Sigmoid colon (tissue), 7 donors: Measurements from ENCODE around the gene GALM. TPM values are rescaled to one million over a fixed set of nuclear protein-coding genes. Genes with fewer than 3 reads are reported as not detected.
"Not testable (repeated sequence)": the region's sequence is repeated elsewhere in the genome, so short reads cannot be mapped to it uniquely, and the experiment has no call there.

Source experiments
- DNase-seq: peaks from one replicate; pipeline ENCODE4 v3.0.0-alpha.2; 2019
- H3K27ac ChIP-seq, 4 donors: fragments of 200-600 bp; sonication (generic); one replicate each; pipeline ENCODE4 v1.5.1; 2016 to 2019; ENCODE audit warnings: mild to moderate bottlenecking in 1 of 4
- H3K27me3 ChIP-seq, 3 donors: fragments of 200-600 bp; sonication (generic); one replicate each; pipeline ENCODE4 v1.5.1; 2019; ENCODE audit warnings: mild to moderate bottlenecking in 1 of 3
- H3K36me3 ChIP-seq, 4 donors: fragments of 200-600 bp; sonication (generic); one replicate each; pipeline ENCODE4 v1.5.1; 2016 to 2019
- H3K4me1 ChIP-seq, 4 donors: fragments of 200-600 bp; sonication (generic); one replicate each; pipeline ENCODE4 v1.5.1; 2017 to 2019
- H3K4me3 ChIP-seq, 4 donors: fragments of 200-600 bp; sonication (generic); one replicate each; pipeline ENCODE4 v1.5.1; 2017 to 2019; ENCODE audit warnings: mild to moderate bottlenecking in 2 of 4, moderate library complexity in 1 of 4
- H3K9me3 ChIP-seq, 4 donors: fragments of 200-600 bp in 3 of 4; sonication (generic) in 3 of 4; one replicate each; pipeline versions ENCODE4 v1.5.1 to v1.6.1; 2013 to 2019
- EP300 ChIP-seq, 4 donors: sonication (generic); formaldehyde crosslinking; IDR thresholded peaks; one replicate each; pipeline ENCODE4 v1.6.1; 2017; ENCODE audit warnings: antibody characterized with exemption in 4 of 4
- POLR2A ChIP-seq, 2 donors: fragments of 450-650 bp; IDR thresholded peaks; one replicate each; pipeline ENCODE4 v1.6.1; 2016; ENCODE audit warnings: antibody characterized with exemption in 2 of 2, mild to moderate bottlenecking in 2 of 2, moderate library complexity in 2 of 2
- POLR2AphosphoS5 ChIP-seq, 4 donors: sonication (generic); formaldehyde crosslinking; IDR thresholded peaks; one replicate each; pipeline ENCODE4 v1.6.1; 2017; ENCODE audit warnings: antibody characterized with exemption in 4 of 4
- WGBS, 2 donors: extraction: QIAGEN DNeasy Blood & Tissue Kit; methylation state at CpG; one replicate each; pipeline ENCODE4 v1.1.7; 2013; 5-methylcytosine and 5-hydroxymethylcytosine counted together
- intact Hi-C: fragments of 100-400 bp; cut with DNase I; formaldehyde crosslinking; loops from one replicate; pipeline ENCODE4 v1.15.1; 2023
- polyA plus RNA-seq, 3 donors: library from polyadenylated mRNA; stranded (reverse); fragments of 200-250 nt; gene quantifications; one replicate each; pipeline ENCODE4 v1.2.3, GENCODE V29; 2013
- total RNA-seq, 4 donors: library from RNA; depleted of rRNA; stranded (reverse); fragments of >200 nt; gene quantifications; one replicate each; pipeline ENCODE4 v1.1.0, GENCODE V29; 2016
- TF ChIP-seq, protein P1 (sequence below), 4 experiments: fragments of 450-650 bp in 3 of 4; fragments of 200-600 bp in 1 of 4; IDR thresholded peaks; one replicate each; pipeline ENCODE4 v1.5.1; 2016 to 2019; ENCODE audit warnings: antibody characterized with exemption in 4 of 4, mild to moderate bottlenecking in 3 of 4, moderate library complexity in 2 of 4
- donor health status: healthy with polysubstance abuse.
- donor health status: Bipolar disorder and iron deficiency.
- donor health status: healthy.

GALM gene
- total and polyA plus RNA-seq, 7 donors: 9.5 to 45.1 (median 35.2) TPM

DNA sequence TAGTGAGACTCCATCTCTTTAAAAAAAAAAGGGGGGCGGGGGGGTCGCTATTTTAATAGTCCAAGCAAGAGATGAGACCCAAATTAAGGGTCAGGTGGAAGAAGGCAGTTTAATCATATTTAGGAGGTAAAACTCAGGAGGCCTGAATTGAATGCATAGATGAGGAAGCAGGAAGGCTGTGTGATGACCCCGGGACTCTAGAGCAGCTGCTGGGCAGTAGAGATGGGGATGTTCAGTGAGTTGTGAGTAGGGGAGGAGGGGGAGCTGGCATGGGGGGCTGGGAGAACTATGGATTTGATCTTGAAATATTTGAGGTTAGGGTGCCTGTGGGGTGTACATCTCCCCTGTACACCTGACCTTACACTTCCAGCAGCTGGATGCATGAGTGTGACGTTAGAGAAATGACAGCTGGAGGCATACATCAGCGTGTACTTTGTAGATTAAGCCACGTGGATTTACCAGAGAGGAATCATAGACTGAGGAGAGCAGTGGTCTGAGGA, 41.0 kb downstream of the GALM start:
- no peaks in the 10 kb centered on the region for H3K9me3 ChIP-seq
- H3K27ac ChIP-seq: no peak overlapping the region
- intact Hi-C loops: no loop called here
- H3K36me3 ChIP-seq: peaks cover 0 to 9% (median 0%) of the 10 kb centered on the region in 4 donors
- peaks cover 0 to 14% (median 4%) of the 10 kb centered on the region in 4 donors for H3K4me1 ChIP-seq
- H3K4me3 ChIP-seq: no peak overlapping the region
- no peak for TF ChIP-seq POLR2AphosphoS5 (IDR thresholded peaks at IDR 0.05)
- TF ChIP-seq, protein P1, sequence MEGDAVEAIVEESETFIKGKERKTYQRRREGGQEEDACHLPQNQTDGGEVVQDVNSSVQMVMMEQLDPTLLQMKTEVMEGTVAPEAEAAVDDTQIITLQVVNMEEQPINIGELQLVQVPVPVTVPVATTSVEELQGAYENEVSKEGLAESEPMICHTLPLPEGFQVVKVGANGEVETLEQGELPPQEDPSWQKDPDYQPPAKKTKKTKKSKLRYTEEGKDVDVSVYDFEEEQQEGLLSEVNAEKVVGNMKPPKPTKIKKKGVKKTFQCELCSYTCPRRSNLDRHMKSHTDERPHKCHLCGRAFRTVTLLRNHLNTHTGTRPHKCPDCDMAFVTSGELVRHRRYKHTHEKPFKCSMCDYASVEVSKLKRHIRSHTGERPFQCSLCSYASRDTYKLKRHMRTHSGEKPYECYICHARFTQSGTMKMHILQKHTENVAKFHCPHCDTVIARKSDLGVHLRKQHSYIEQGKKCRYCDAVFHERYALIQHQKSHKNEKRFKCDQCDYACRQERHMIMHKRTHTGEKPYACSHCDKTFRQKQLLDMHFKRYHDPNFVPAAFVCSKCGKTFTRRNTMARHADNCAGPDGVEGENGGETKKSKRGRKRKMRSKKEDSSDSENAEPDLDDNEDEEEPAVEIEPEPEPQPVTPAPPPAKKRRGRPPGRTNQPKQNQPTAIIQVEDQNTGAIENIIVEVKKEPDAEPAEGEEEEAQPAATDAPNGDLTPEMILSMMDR (IDR thresholded peaks at IDR 0.05): no peak
- no peak for TF ChIP-seq POLR2A (IDR thresholded peaks at IDR 0.05)
- TF ChIP-seq EP300 (IDR thresholded peaks at IDR 0.05): no peak
- DNase-seq: no peak
- 86 to 91% methylated on average over 6 of the region's 6 CpGs for WGBS, 2 donors
- H3K27me3 ChIP-seq: no peaks in the 10 kb centered on the region

DNA sequence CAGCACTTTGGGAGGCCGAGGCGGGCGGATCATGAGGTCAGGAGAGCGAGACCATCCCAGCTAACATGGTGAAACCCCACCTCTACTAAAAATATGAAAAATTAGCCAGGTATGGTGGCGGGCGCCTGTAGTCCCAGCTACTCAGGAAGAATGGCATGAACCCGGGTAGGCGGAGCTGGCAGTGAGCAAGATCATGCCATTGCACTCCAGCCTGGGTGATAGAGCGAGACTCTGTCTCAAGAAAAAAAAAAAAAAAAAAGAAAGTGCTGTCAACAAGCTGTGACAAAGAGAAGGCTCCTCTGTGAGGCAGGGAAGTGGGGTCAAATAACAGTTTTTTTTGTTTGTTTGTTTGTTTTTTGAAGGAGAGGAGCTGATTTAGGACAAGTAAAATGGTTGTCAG, 42.6 kb downstream of the GALM start:
- H3K27me3 ChIP-seq, H3K4me3 ChIP-seq, H3K27ac ChIP-seq, intact Hi-C loops, DNase-seq, H3K9me3 ChIP-seq, H3K36me3 ChIP-seq: not testable (repeated sequence)
- 90 to 95% methylated on average over 9 of the region's 9 CpGs for WGBS, 2 donors
- peaks cover 0 to 10% (median 4%) of the 10 kb centered on the region in 4 donors for H3K4me1 ChIP-seq

DNA sequence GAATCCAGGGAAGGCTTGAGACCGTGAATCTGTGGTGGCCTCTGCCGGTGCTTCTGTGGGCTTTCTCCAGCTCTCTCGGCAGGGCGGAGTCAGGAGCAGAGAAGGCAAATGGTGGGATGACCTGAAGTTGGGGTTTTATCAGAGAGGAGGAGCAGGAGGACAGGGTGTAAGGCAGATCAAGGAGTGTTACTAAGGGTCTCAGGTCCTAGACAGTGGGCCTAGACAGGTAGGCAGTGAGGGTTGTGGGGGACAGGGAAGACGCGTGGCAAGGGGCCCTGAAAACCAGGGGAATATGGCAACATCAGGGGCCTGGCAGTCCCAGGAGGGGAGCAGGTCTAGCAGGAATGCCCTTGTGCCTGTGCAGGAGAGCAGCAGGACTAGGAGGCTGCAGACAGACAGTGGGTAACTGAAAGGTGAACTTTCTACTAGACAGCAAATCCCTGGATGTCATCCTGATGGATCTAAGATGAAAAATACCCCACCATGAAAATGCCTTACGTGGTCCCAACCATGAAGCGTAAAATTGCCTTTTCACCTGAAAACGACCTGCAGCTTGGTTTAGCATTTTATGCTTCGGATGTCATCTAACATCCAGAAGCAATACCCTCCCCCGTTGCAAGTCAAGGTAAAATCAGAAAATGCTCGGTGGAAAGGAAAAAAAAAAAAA, 43.1 kb downstream of the GALM start:
- no peak overlapping the region for H3K27ac ChIP-seq
- TF ChIP-seq POLR2AphosphoS5 (IDR thresholded peaks at IDR 0.05): no peak
- no peak for TF ChIP-seq EP300 (IDR thresholded peaks at IDR 0.05)
- TF ChIP-seq, protein P1 (IDR thresholded peaks at IDR 0.05): no peak
- TF ChIP-seq POLR2A (IDR thresholded peaks at IDR 0.05): no peak

GRCh38 chr2:38709567-38710194, 43.8 kb downstream of the GALM start:
- Histone ChIP-seq H3K36me3 (peaks cover 0 to 9% (median 0%) of the 10 kb centered on the region in 4 donors), H3K27me3 (no peaks in the 10 kb centered on the region), H3K4me1 (peaks cover 0 to 8% (median 2%) of the 10 kb centered on the region in 4 donors), H3K27ac (no peak overlapping the region), H3K9me3 (no peaks in the 10 kb centered on the region), H3K4me3 (no peak overlapping the region)
- TF ChIP-seq EP300 (IDR thresholded peaks at IDR 0.05): no peak
- no peak for TF ChIP-seq POLR2A (IDR thresholded peaks at IDR 0.05)
- TF ChIP-seq POLR2AphosphoS5 (IDR thresholded peaks at IDR 0.05): no peak
- TF ChIP-seq, protein P1 (IDR thresholded peaks at IDR 0.05): no peak
- intact Hi-C loops: no loop called here
- no peak for DNase-seq
- 63 to 77% methylated on average over 5 of the region's 5 CpGs for WGBS, 2 donors

More for the DNA sequence above, 43.1 kb downstream of the GALM start:
- Histone ChIP-seq H3K27me3 (no peaks in the 10 kb centered on the region), H3K4me1 (peaks cover 0 to 10% (median 4%) of the 10 kb centered on the region in 4 donors), H3K36me3 (peaks cover 0 to 9% (median 0%) of the 10 kb centered on the region in 4 donors), H3K4me3 (no peak overlapping the region), H3K9me3 (no peaks in the 10 kb centered on the region)
- DNase-seq: no peak
- WGBS, 2 donors: 80 to 86% methylated on average over 12 of the region's 12 CpGs
- intact Hi-C loops: no loop called here

DNA sequence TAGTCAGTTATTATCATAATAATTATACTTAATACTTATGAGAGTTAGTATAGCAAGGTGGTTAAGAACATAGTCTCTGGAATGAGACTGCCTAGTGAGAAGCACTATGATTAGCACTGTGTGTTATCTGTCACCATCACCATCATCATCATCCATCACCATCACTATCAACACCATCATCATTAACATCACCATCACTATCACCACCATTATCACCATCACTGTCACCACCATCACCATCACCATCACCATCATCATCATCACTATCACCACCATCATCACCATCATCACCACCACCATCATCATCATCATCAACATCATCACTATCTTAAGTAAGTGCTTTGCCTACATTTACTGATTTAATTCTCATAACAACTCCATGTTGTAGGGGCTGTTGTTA, 45.6 kb downstream of the GALM start:
- Histone ChIP-seq H3K27ac (no peak overlapping the region), H3K27me3 (no peaks in the 10 kb centered on the region), H3K36me3 (peaks cover 0 to 4% (median 0%) of the 10 kb centered on the region in 4 donors), H3K4me1 (no peaks in the 10 kb centered on the region), H3K4me3 (no peak overlapping the region), H3K9me3 (no peaks in the 10 kb centered on the region)
- TF ChIP-seq POLR2A (IDR thresholded peaks at IDR 0.05) (no peak), POLR2AphosphoS5 (IDR thresholded peaks at IDR 0.05) (no peak), EP300 (IDR thresholded peaks at IDR 0.05) (no peak)
- TF ChIP-seq, protein P1 (IDR thresholded peaks at IDR 0.05): no peak
- DNase-seq: no peak
- intact Hi-C loops: no loop called here
